Measurements from ENCODE around the gene CCDC106.

Gene CCDC106

GRCh38 chr19:55699221-55699620, 51.2 kb downstream of the CCDC106 start:
- Histone ChIP-seq H3K27ac (no peak overlapping the region), H3K4me3 (no peak overlapping the region)
- no peak for DNase-seq (ENCODE audit: low spot score)
- TF ChIP-seq CTCF (IDR thresholded peaks at IDR 0.05), result no peak

GRCh38 chr19:55700813-55701212, 52.8 kb downstream of the CCDC106 start:
- no peak for TF ChIP-seq CTCF (IDR thresholded peaks at IDR 0.05)
- DNase-seq (ENCODE audit: low spot score), result no peak

GRCh38 chr19:55702131-55702627, 54.2 kb downstream of the CCDC106 start:
- Histone ChIP-seq H3K4me3 (no peak overlapping the region), H3K27ac (no peak overlapping the region)
- DNase-seq (ENCODE audit: low spot score), result no peak
- no peak for TF ChIP-seq CTCF (IDR thresholded peaks at IDR 0.05)

More at GRCh38 chr19:55700813-55701212, 52.8 kb downstream of the CCDC106 start:
- Histone ChIP-seq H3K4me3 (no peak overlapping the region), H3K27ac (no peak overlapping the region)

All from coronary artery (tissue), 2 donors.